ENCODE data around the gene JAK1.
A peak's percentile ranks its signal among the peaks of the same experiment; 100 is the strongest.

GRCh38 chr1:64984106-64984505, 17.8 kb upstream of the JAK1 start:
- TF ChIP-seq CTCF (conservative IDR thresholded peaks at IDR 0.05; ENCODE audit: low read depth in 2 of 2) = peak; percentile 12 to 40; a peak in 2 of 4 replicates
- TF ChIP-seq EZH2 (IDR thresholded peaks at IDR 0.05; ENCODE audit: low read depth, unreplicated experiment) = no peak
- TF ChIP-seq POLR2AphosphoS5 (IDR thresholded peaks at IDR 0.05; ENCODE audit: low read depth) = no peak
- TF ChIP-seq REST (IDR thresholded peaks at IDR 0.05; ENCODE audit: unreplicated experiment) = no peak
- no peak for TF ChIP-seq CREB1 (CRISPR knock-in tag; IDR thresholded peaks at IDR 0.05; ENCODE audit: low read depth)
- TF ChIP-seq ZNF462 (CRISPR knock-in tag; IDR thresholded peaks at IDR 0.05) = no peak
- no peak for TF ChIP-seq JUNB (IDR thresholded peaks at IDR 0.05; ENCODE audit: unreplicated experiment)

Data from GM23338 (cell line).